Activated CD4-positive, alpha-beta T cell treated with anti-CD3 and anti-CD28 coated beads for 36 hours (primary cell): ENCODE results near the gene DGKI. TPM values are rescaled to one million over a fixed set of nuclear protein-coding genes. Genes with fewer than 3 reads are reported as not detected.
"Not testable (repeated sequence)": the region's sequence is repeated elsewhere in the genome, so short reads cannot be mapped to it uniquely, and the experiment has no call there.

Experiments
- ATAC-seq: fragments of 200-7000 bp; cut with Tn5 transposase; one replicate; pipeline ENCODE4 v1.10.0; 2021; ENCODE audit warnings: mild to moderate bottlenecking, moderate library complexity
- CTCF ChIA-PET: fragments of 350-600 bp; sonication (Branson Sonifier 250); formaldehyde crosslinking; loops from one replicate; lab custom pipeline; 2021; ENCODE audit warnings: antibody characterized with exemption; lab: Charles Lee
- POLR2A ChIA-PET: fragments of 350-600 bp; sonication (Branson Sonifier 250); formaldehyde crosslinking; loops from one replicate; lab custom pipeline; 2021; ENCODE audit warnings: antibody characterized with exemption, inconsistent platforms; lab: Charles Lee
- DNase-seq: peaks from one replicate; pipeline ENCODE4 v3.0.0-alpha.2; 2020
- H3K27ac Mint-ChIP-seq: one replicate; pipeline ENCODE4 v1.8.0; 2021; ENCODE audit warnings: mixed read lengths
- H3K27me3 Mint-ChIP-seq: one replicate; pipeline ENCODE4 v1.8.0; 2021; ENCODE audit warnings: mixed read lengths
- H3K36me3 Mint-ChIP-seq: one replicate; pipeline ENCODE4 v1.8.0; 2021; ENCODE audit warnings: low read depth, mixed read lengths
- H3K4me1 Mint-ChIP-seq: one replicate; pipeline ENCODE4 v1.8.0; 2021; ENCODE audit warnings: mixed read lengths
- H3K4me3 Mint-ChIP-seq: one replicate; pipeline ENCODE4 v1.8.0; 2021; ENCODE audit warnings: mild to moderate bottlenecking, moderate library complexity, mixed read lengths
- H3K9me3 Mint-ChIP-seq: one replicate; pipeline ENCODE4 v1.8.0; 2021; ENCODE audit warnings: low read depth, mixed read lengths
- intact Hi-C, 2 experiments: fragments of 100-400 bp; cut with DNase I in 1 of 2; cut with micrococcal nuclease in 1 of 2; formaldehyde crosslinking; loops; one replicate each; pipeline versions ENCODE4 v1.14.2 to v1.15.1; 2022 to 2024; cut with DNase I, micrococcal nuclease
- total RNA-seq, 2 experiments: library from RNA; stranded (reverse); gene quantifications; one replicate each; pipeline ENCODE4 v1.2.3, GENCODE V29; 2021

Gene DGKI
- total RNA-seq, 2 experiments from 2014 or later, result 2.9 to 3.0 TPM

DNA sequence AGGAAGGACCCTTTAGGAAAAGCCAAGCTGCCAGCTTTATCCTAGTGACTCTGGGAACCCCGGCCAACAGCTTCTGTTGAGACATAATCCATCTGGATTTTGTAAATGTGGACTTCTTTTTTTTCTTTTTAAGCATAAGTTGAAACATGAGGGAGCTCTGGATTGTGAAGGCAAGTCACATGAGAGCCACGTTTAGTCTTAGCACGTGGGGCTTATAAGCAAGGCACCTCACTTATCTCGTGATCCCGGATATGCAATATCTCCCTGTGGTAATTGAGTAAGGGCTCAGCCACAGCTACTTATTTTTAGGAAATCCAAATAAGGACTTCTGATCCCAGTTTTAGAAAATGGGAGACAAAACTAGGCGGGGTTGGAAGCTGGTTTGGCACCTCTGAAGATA, 392.0 kb downstream of the DGKI start:
- Mint-ChIP-seq H3K27ac (no peak overlapping the region), H3K9me3 (no peaks in the 10 kb centered on the region), H3K27me3 (peaks cover 9% of the 10 kb centered on the region), H3K4me1 (no peaks in the 10 kb centered on the region), H3K36me3 (no peaks in the 10 kb centered on the region), H3K4me3 (no peak overlapping the region)
- intact Hi-C loops, result loop anchor here (1.0 to 10.0 kb wide), 4 partner anchors 1047 to 1652 kb away; no protein-coding TSS in a partner anchor
- ATAC-seq (no peak), DNase-seq (no peak)
- ChIA-PET CTCF (interaction anchor here (0.7 to 1.0 kb wide), 4 partner anchors 9 to 137 kb away, joined by 3 to 5 read pairs (median 4); no protein-coding TSS in a partner anchor), POLR2A (no interaction called here)

DNA sequence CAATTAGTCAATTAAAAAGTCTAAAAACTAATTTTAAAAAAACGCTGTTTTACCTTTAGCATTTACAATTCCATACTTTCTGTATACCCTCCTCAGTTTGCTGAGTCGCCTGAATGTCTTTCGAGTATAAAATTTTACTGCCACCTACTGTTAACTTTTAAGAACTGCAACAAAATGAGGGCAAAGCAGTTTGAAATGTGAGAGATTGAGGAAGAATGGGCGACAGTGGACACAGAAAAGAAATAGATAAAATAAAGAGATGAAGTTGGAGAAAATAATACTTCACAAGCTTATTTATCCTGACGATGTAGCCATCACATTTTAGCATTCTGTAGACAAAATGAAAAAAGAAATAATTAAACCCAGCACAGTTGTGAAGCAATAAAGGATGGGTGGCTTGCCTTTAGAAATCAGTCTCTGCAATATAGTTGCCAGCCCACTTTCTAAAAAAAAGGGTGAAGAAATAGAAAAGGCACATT, 392.5 kb downstream of the DGKI start:
- intact Hi-C loops, result loop anchor here (1.0 to 10.0 kb wide), 4 partner anchors 1047 to 1652 kb away; no protein-coding TSS in a partner anchor
- Mint-ChIP-seq H3K4me1 (no peaks in the 10 kb centered on the region), H3K4me3 (no peak overlapping the region), H3K27ac (no peak overlapping the region), H3K27me3 (peaks cover 9% of the 10 kb centered on the region), H3K36me3 (no peaks in the 10 kb centered on the region), H3K9me3 (no peaks in the 10 kb centered on the region)
- no peak for ATAC-seq
- DNase-seq, result no peak
- POLR2A ChIA-PET, result no interaction called here
- CTCF ChIA-PET, result interaction anchor here (0.8 to 1.0 kb wide), 3 partner anchors 8 to 137 kb away, joined by 3 to 5 read pairs (median 4); no protein-coding TSS in a partner anchor

GRCh38 chr7:137453356-137453755, 393.4 kb downstream of the DGKI start:
- no peak overlapping the region for H3K4me3 Mint-ChIP-seq
- H3K9me3 Mint-ChIP-seq, result no peaks in the 10 kb centered on the region
- ChIA-PET CTCF (interaction anchor here (0.7 kb wide), 1 partner anchor 1792 kb away, joined by 3 read pairs; no protein-coding TSS in a partner anchor), POLR2A (no interaction called here)
- no peaks in the 10 kb centered on the region for H3K4me1 Mint-ChIP-seq
- H3K27ac Mint-ChIP-seq, result no peak overlapping the region
- no peaks in the 10 kb centered on the region for H3K36me3 Mint-ChIP-seq
- intact Hi-C loops, result loop anchor here (2.0 to 10.0 kb wide), 4 partner anchors 1046 to 1653 kb away; no protein-coding TSS in a partner anchor
- peaks cover 9% of the 10 kb centered on the region for H3K27me3 Mint-ChIP-seq
- no peak for ATAC-seq
- no peak for DNase-seq

DNA sequence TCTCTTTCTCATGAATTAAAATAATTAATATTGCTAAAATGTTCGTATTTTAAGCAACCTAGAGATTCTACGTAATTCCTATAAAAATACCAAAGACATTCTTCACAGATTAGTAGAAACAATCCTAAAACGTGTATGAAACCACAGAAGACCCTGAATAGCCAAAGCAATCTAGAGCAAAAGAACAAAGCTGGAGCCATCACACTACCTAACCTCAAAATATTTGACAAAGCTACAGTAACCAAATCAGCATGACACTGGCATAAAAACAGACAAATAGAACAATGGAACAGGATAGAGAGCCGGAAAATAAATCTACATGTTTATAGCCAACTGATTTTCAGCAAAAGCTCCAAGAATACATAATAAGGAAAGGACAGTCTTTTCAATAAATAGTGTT, 397.8 kb downstream of the DGKI start:
- H3K36me3 Mint-ChIP-seq, result no peaks in the 10 kb centered on the region
- no peaks in the 10 kb centered on the region for H3K9me3 Mint-ChIP-seq
- DNase-seq (no peak), ATAC-seq (no peak)
- H3K27me3 Mint-ChIP-seq, result peaks cover 11% of the 10 kb centered on the region
- H3K4me1 Mint-ChIP-seq, result no peaks in the 10 kb centered on the region
- POLR2A ChIA-PET, result no interaction called here
- no peak overlapping the region for H3K4me3 Mint-ChIP-seq
- CTCF ChIA-PET, result no interaction called here
- no peak overlapping the region for H3K27ac Mint-ChIP-seq
- intact Hi-C loops, result no loop called here

DNA sequence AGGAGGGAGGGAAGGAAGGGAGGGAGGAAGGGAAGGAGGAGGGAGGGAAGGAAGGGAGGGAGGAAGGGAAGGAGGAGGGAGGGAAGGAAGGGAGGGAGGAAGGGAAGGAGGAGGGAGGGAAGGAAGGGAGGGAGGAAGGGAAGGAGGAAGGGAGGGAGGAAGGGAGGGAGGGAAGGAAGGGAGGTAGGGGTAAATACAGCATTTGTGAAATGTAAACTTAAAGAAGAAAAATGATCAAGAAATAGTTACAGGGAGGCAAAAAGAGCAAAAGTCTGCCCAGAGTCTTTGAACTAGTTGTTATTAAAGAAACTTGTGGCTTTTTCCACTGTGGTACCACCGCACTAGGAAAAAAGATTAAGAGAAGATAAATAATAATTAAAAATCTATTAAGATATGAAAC, 398.2 kb downstream of the DGKI start:
- H3K4me1 Mint-ChIP-seq, H3K36me3 Mint-ChIP-seq, POLR2A ChIA-PET, DNase-seq, intact Hi-C loops, H3K9me3 Mint-ChIP-seq, H3K27ac Mint-ChIP-seq, H3K4me3 Mint-ChIP-seq, CTCF ChIA-PET, ATAC-seq: not testable (repeated sequence)
- peaks cover 11% of the 10 kb centered on the region for H3K27me3 Mint-ChIP-seq

DNA sequence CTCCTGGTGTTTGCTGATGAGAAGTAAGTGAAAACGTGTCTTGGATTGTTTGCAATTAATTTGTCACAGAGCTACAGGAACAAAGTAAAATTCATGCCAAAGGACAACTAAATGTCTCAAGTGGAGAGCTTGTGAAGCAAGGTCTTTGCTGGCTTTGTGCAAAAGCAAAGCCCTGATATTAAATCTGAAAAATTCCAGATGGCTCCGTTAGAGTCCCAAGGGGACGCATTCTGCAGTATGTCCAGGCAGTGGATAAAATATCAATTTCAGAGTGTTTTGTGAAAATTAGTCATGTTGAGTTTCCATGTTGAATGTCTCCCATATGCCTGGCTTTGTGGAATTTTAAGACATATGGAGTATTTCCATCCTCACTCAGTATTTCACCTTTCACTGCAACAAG, 400.7 kb downstream of the DGKI start:
- Mint-ChIP-seq H3K27ac (no peak overlapping the region), H3K4me1 (no peaks in the 10 kb centered on the region), H3K36me3 (no peaks in the 10 kb centered on the region), H3K27me3 (peaks cover 5% of the 10 kb centered on the region), H3K4me3 (no peak overlapping the region), H3K9me3 (no peaks in the 10 kb centered on the region)
- ATAC-seq, result no peak
- CTCF ChIA-PET, result interaction anchor here (0.6 to 1.2 kb wide), 3 partner anchors 9 to 331 kb away, joined by 3 to 6 read pairs (median 5); no protein-coding TSS in a partner anchor
- intact Hi-C loops, result no loop called here
- POLR2A ChIA-PET, result no interaction called here
- no peak for DNase-seq

DNA sequence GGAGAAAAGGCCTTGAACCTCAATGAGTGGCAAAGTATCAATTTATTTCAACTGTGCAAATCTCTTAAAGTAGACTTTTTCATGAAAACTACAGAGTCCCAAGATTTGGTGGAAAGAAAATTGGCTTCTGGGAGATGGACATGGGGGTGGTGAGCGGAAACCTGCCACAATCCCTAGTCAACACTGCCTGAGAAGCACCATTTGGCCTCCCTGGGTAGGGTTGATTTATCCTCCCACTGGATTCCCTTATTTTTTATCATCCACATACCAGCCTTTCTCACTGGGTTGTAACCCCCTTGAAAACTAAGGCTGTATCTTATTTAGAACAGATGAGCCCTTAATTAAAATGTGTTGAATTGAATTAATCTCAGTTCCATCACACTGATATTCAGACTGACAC, 401.5 kb downstream of the DGKI start:
- Mint-ChIP-seq H3K27me3 (peaks cover 5% of the 10 kb centered on the region), H3K36me3 (no peaks in the 10 kb centered on the region), H3K4me3 (no peak overlapping the region), H3K9me3 (no peaks in the 10 kb centered on the region), H3K27ac (no peak overlapping the region), H3K4me1 (no peaks in the 10 kb centered on the region)
- ATAC-seq, result no peak
- POLR2A ChIA-PET, result no interaction called here
- intact Hi-C loops, result no loop called here
- CTCF ChIA-PET, result interaction anchor here (0.6 to 1.2 kb wide), 3 partner anchors 10 to 331 kb away, joined by 3 to 6 read pairs (median 5); no protein-coding TSS in a partner anchor
- DNase-seq, result no peak

GRCh38 chr7:137443616-137444015, 403.2 kb downstream of the DGKI start:
- intact Hi-C loops, result no loop called here
- DNase-seq (no peak), ATAC-seq (no peak)
- ChIA-PET POLR2A (no interaction called here), CTCF (no interaction called here)
- peaks cover 5% of the 10 kb centered on the region for H3K27me3 Mint-ChIP-seq
- H3K9me3 Mint-ChIP-seq, result no peaks in the 10 kb centered on the region
- H3K27ac Mint-ChIP-seq, result no peak overlapping the region
- no peak overlapping the region for H3K4me3 Mint-ChIP-seq
- H3K4me1 Mint-ChIP-seq, result no peaks in the 10 kb centered on the region
- H3K36me3 Mint-ChIP-seq, result no peaks in the 10 kb centered on the region

DNA sequence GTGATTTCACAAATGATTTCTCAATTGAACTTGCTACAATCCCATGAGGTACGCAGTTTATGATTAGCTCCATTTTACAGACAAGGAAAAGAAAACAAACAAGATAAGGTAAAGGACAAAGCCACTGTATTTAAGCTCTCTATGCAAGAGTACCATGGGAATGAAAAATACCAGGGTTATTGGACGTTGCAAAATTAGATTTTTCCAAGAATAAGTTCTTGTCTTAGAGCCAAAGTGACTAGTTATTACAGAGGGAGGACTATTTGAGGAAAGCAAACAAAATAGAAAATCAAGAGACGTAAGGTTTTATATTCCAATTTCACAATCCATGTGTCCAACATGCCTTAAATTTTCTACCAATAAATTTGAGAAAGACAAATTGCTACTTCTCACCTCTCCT, 405.3 kb downstream of the DGKI start:
- no peaks in the 10 kb centered on the region for H3K4me1 Mint-ChIP-seq
- H3K36me3 Mint-ChIP-seq, result no peaks in the 10 kb centered on the region
- DNase-seq (no peak), ATAC-seq (no peak)
- ChIA-PET CTCF (no interaction called here), POLR2A (no interaction called here)
- peaks cover 2% of the 10 kb centered on the region for H3K27me3 Mint-ChIP-seq
- intact Hi-C loops, result no loop called here
- no peak overlapping the region for H3K27ac Mint-ChIP-seq
- no peak overlapping the region for H3K4me3 Mint-ChIP-seq
- H3K9me3 Mint-ChIP-seq, result no peaks in the 10 kb centered on the region

DNA sequence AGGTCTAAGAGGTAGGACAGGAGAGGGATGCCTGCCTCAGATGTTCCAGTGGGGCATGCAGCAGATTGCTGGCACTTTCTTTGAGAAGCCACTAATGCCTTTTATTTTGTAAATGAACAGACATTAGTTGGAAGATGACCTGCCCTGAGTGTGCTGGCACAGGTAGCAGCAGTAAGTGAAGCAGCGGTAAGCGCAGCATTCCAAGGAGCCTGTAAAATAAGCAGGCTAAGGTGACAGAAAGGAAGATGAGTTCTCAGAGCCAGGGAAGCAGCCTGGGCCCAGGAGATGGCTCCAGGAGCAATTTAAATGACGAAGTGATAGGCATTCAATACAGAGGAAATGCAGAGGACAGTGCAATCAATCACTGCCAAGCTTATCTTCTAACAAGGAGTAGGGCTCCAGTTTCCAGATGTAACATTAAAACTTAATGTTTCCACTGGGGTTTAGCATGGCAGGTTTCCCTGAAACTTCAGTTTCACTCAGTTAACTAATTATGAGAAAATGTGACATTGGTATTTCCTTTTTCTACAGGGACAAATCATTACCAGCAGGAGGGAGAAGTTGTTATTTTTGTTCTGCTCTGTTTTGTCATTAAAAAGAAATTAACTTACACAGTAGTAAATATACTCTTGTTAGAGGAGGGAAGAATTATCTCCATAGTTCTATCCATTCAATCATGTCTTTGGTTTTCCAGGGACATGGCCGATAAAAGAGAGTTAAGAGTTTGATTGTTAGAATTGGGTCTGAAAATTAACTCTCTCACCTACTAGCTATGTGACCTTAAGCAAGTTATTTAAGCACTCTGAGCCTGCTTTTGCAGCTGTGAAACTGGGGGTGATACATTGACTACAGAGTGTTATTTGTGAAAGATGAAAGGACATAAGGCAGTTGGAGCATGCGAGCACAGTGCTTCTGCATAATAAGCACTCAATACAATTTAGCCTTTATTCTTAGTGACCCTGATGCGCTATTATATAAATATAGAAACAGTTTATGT, 406.6 kb downstream of the DGKI start:
- H3K36me3 Mint-ChIP-seq, result no peaks in the 10 kb centered on the region
- intact Hi-C loops, result no loop called here

GRCh38 chr7:137434946-137435345, 411.8 kb downstream of the DGKI start:
- ATAC-seq, result no peak
- no peaks in the 10 kb centered on the region for H3K27me3 Mint-ChIP-seq

More for the DNA sequence above, 406.6 kb downstream of the DGKI start:
- Mint-ChIP-seq H3K27ac (no peak overlapping the region), H3K9me3 (no peaks in the 10 kb centered on the region), H3K4me3 (no peak overlapping the region), H3K4me1 (no peaks in the 10 kb centered on the region), H3K27me3 (peaks cover 1% of the 10 kb centered on the region)
- DNase-seq (no peak), ATAC-seq (no peak)
- ChIA-PET POLR2A (no interaction called here), CTCF (no interaction called here)

More at GRCh38 chr7:137434946-137435345, 411.8 kb downstream of the DGKI start:
- CTCF ChIA-PET, result interaction anchor here (0.7 kb wide), 1 partner anchor 811 kb away, joined by 4 read pairs; no protein-coding TSS in a partner anchor
- intact Hi-C loops, result no loop called here
- no peak overlapping the region for H3K27ac Mint-ChIP-seq
- no peaks in the 10 kb centered on the region for H3K36me3 Mint-ChIP-seq
- POLR2A ChIA-PET, result no interaction called here
- H3K4me1 Mint-ChIP-seq, result no peaks in the 10 kb centered on the region
- no peak for DNase-seq
- no peak overlapping the region for H3K4me3 Mint-ChIP-seq
- H3K9me3 Mint-ChIP-seq, result no peaks in the 10 kb centered on the region
